NK-92 treated with Interleukin-12 subunit alpha and Interleukin-12 subunit beta, amount 100 ng/mL, for 24 hours (cell line): ENCODE measurements around the gene WNT8B.

Experiments used
- DNase-seq: peaks from one replicate; lab custom pipeline; 2025; lab: John Stamatoyannopoulos, UW

The WNT8B gene, protein sequence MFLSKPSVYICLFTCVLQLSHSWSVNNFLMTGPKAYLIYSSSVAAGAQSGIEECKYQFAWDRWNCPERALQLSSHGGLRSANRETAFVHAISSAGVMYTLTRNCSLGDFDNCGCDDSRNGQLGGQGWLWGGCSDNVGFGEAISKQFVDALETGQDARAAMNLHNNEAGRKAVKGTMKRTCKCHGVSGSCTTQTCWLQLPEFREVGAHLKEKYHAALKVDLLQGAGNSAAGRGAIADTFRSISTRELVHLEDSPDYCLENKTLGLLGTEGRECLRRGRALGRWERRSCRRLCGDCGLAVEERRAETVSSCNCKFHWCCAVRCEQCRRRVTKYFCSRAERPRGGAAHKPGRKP

DNA sequence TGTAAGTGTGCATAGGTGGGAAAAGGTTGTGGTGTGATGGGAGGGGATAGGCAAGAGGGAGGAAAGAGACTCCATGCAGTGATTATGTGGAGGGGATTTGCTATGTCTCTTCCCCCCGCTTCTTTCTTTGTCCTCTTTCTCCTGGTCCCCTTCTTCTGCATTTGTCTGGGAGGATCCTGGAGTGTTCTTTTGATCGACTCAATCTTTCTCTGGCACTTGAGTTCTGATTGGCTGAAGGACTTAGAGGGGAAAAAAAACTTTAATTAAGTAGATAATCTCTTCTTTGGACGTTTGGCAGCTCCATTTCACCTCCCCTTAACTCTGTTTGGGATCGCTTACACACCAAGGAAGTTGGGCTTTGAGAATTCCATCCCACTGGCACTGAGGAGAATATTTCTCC lies at the start of gene WNT8B:
WNT8B (plus strand) TSS at position 301 of the 400 bp plus-strand sequence. CDS start 160 bp downstream, outside the sequence.
- no peak for DNase-seq

DNA sequence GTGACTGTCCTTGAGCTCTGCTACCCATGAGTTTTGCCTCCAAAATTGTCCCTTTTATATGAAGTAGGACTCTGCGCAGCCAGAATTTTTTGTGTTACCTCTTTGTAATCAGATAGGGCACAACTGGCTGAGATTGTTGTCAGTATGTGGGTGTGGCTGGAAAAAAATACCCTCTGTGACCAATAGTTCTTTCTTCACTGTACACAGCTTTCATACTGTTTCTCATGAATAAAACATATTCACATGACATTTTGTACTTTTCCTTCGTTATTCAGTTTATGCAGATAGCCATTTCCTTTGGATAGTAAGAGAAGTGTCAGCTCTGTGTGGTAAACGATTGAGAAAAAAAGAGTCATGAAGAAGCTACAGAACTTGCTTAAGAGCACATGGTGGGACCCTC lies 49.6 kb upstream of the WNT8B start:
- no peak for DNase-seq

DNA sequence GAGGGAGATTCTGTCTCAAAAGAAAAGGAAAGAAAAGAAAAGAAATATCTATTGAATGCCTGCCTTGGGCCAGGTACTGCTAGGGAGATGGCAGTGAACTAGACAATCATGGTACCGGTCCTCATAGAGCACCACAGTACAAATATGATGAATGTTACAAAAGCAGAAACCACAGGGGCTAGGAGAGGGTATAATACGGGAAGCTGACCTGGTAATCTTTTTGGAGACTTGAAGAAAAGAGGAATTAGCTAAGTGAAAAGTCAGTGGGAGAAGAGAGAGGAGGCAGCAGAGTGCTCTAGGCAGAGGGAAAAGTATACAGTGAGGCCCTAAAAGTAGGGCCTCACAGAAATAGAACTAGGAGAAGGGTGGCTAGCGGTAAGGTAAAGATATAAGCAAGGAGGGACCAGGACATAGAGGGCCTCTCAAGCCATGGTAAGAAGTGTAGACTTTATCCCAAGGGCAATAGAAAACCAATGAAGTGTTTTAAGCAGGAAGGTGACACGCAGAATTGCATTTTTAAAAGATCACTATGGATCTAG lies 42.8 kb upstream of the WNT8B start:
- DNase-seq = no peak

DNA sequence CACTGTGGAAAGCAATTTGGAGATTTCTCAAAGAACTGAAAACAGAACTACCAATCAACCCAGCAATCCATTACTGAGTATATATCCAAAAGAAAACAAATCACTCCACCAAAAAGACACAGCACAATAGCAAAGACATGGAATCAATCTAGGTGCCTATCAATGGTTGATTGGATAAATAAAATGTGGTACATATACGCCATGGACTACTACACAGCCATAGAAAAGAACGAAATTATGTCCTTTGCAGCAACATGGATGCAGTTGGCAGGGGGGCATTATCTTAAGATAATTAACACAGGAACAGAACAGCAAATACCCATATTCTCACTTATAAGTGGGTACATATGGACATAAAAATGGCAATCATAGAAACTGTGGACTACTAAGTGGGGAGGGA lies 35.4 kb upstream of the WNT8B start:
- no peak for DNase-seq

DNA sequence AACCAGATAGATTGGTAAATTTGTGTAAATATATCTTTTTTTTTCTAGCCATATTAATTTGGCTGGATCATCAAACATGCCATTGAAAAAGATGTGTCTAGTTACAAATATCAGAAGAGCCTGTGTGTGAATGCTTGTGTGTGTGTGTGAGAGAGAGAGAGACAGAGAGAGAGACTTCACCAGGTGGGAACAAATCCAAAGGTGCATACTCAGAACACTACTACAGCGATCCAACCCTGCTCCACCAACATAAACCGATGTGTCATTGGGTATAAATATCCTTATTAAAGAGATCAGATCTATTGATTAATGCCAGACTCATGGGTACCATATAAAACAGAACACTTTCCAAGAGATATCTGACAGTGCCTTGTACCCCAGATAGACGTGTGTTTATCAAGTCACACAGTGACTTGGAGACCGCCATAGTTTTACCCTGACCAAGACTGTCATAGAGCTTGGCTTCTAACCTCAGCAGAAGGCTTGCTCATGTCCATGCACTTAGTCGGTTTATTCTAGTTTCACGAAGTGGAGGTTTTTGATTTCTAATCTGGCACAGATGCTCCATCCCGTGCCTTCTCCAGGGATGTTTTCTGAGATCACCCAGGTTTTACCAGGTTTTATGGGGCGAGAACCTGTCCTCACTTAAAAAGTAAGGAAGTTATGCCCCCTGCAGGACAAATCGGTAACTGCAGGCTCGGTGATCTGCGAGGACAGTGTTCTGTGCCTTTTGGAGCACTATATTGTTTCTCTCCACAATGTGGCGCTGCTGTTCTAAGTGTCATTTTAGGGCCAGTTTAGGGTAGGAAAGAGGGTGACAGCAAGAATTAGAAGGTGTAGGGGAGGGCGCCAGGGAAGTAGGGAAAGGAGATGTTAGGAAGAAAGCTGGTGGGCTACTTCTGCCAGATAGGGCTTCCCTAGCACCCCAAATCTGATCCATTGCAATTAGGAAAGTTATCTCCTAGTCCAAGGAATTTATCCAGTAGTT lies 29.3 kb upstream of the WNT8B start:
- peak; percentile 77 for DNase-seq

DNA sequence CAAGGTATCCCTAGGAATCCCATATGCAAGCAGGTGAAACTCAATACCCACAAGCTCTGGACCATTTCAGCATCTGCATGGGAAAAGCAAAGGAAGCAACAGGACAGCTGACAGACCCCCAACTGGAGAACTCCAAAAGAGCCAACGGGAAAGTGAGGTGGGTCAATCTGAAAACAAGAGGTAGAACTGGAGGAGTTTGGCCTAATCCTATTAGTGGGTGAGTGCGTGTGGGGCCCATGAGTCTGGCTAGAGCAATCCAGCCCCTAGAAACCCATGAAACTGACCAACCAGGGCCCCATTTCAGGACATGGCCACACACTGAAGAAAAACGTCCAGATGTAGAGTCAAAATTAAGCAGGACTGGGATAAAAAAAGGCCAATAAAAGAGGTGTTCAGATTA lies 26.6 kb upstream of the WNT8B start:
- DNase-seq = no peak

DNA sequence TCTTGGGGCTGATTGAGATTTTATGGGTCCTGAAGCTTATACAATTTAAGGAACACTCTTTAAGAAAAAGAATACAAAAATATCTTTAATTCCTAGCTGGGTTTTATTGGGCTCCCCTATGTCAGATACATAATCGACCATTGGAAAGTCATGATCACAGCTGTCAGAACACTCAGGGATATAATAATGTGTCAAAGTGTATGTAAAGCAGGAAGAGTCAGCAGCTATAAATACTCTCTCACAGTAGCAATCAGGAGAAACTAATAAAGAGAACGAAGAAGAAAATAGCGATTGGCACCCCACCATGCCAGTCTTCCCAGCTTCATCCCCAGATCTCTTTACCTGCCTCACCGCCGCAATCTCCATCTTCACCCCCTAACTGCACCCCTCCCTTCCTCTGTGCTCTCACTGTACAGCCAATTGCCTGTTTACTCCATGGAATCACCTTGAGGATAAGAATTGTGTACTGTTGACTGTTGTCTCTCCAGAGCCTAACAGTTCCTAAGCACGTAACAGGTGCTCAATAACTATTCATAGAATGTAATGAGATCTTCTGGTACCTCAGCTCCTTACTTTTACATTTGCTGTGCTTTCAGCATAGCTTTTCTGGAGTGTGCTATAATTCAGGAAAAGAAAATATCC lies 24.0 kb upstream of the WNT8B start:
- DNase-seq = no peak

DNA sequence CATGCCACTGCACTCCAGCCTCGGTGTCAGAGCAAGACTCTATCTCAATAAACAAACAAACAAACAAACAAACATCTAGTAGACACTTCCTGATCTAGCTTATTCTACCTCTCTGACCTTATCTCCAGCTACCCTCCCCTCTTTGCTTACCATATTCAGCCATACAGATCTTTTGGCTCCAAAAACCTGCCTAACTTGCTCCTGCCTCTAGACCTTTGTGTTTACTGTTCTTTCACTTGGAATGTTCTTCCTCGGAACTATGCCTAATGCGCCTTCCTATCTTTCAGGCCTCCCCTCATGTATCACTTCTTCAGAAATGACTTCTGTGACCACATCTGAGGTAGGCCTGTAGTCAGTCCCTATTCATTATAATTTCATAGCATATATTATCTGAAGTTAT lies 20.3 kb upstream of the WNT8B start:
- no peak for DNase-seq

DNA sequence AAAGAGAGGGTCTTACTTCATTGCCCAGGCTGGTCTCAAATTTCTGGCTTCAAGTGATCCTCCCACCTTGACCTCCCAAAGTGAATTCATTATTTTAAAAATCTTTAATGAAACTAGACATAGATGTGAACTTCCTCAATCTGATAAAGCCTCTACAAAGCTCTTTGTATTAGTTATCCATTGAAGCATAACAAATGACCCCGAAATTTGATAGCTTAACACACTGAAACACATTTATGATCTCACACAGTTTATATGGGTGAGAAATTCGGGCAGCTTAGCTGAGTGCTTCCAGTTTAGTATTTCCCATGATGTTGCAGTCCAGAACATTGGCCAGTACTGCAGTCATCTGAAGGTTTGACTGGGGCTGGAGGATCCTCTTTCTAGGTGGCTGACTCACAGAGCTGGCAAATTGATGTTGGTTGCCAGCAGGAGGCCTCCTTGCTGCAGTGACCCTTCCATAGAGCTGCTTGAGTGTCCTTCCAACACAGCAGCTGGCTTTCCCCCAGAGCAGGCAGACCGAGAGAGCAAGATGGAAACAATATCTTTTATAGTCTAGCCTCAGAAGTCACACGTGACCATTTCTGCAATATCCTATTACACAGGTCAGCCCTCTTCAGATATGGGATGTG lies 16.6 kb upstream of the WNT8B start:
- DNase-seq = no peak

DNA sequence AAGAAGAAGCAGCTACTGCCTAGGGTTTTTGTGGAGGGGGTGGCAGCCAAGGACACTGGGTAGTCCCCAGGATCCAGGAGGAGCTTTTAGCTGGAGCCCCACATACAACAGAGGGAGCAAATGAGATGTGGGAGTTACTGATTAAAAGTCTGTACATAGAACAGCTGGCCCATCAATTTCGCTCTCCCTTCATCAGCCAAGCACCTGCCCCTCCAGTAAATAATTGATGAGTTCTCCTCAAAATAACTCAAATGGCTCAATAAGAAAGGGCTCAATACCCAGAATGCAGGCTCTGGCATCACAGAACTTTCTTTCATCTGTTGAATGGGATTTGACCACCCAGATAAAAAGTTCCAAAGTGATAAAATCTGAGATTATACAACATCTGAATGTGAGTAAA lies 15.1 kb upstream of the WNT8B start:
- no peak for DNase-seq

DNA sequence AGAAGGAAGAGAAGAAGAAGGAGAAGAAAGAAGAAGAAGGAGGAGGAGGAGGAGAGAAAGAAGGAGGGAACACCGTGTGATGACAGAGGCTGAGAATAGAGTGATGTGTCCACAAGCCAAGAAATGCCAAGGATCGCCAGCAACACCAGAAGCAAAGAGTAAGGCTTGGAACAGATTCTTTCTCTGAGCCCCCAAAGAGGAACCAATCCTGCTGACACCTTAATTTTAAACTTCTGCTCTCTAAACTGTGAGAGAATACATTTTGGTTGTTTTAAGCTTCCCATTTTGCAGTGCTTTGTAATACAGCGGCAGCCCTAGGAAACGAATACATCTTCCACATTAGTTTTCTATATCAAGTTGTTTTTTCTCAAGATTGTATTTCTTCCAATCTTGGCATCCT lies 13.9 kb upstream of the WNT8B start:
- no peak for DNase-seq

DNA sequence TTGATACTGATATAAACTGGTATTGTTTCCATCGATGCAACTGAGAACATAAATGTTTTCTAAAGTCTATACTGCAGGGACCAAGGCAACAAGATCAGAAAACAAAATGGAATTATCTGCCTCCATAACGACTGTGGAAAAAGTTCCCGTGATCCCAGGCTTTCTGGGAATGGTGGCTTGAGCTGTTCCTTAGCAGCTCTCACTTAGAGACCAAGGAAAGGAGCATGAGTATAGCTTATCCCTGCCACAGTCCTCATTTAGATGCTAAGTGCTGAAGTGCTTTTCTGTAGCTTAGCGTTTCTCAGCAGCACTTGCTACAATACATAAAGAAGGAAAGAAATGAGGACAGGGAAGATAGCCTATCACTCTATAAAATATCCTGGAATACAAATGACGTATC lies 5.5 kb downstream of the WNT8B start:
- no peak for DNase-seq

DNA sequence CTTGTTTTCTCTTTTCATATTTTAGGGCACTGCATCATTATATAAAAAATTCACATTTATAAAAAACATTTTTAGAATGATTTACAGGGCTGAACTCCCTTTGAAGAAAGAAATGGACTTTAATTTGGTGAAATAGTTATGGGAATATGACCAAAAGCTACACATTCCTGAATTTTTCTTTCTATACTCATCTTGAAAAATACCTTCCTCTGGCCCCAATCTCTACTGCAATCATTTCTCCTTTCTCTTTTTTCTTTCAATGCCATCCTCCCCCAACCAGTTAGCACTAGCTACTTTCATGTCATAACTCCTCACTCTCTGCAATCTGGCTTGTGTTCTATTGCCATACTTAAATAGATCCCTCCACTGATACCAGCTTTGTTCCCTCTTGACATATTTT lies 6.2 kb downstream of the WNT8B start:
- no peak for DNase-seq

DNA sequence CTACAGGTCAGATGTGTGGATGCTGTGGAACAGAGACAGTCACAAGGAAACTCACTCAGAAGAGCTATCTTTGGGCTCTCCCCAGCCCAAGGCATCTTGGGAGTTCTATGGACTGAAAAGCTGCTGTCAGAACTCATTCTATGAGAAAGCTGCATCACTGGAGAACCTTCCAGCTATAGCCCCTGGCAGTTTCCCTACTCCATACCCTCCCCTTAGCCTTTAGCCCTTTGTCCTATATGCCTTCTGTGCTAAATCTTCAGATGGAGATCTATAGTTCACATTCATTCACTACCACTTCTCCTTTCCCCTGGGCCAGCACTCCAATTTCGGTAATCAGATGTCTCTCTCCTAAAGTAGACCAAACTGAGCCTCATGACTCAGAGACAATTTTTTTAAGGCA lies 6.9 kb downstream of the WNT8B start:
- no peak for DNase-seq

DNA sequence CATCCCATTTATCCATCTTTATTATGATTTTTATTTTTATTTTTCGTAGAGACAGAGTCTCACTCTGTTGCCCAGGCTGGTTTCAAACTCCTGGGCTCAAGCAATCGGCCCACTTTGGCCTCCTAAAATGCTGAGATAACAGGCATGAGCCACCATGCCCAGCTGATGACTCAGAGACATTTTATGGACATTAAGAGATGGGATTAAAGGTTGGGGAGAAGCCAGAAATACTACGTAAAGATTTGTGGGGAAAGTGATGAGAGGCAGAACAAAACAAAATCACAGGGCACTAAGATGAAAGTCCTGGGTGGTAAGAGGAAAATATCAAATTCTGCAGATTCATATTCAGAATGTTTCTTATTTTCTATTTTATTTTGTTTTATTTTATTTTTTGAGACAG lies 7.6 kb downstream of the WNT8B start:
- DNase-seq = no peak

DNA sequence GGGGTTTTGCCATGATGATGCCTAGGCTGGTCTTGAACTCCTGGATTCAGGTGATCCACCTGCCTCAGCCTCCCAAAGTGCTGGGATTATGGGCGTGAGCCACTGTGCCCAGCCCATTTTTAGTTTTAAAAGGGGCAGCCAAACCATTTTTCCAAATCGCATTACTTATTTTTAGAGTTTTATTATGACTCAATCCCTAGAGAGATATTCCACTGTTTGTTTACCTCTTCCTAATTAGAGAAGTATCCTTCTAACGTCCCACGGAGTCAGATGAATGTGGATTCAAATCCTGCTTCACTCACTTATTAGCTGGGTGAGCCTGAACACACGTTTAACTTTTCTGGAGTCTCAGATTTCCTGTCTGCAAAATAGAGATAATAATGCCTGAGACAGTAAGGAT lies 15.2 kb downstream of the WNT8B start:
- no peak for DNase-seq

DNA sequence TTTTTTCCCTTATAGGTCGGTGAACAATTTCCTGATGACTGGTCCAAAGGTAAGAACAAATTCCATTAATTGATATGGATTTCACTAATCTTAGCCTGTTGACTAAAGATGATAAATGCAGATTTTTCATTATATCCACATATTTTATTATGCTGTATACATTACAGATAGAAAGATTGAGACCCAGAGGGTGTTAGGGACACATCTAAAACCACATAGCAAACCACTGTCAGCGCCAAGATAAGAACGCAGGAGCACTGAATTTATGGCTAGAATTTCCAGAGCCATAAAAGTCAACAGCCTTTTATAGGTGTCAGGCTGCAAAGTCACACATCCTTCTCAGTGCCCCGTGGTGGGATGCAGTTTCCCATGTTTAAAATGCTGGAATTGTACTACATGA lies 16.2 kb downstream of the WNT8B start:
- no peak for DNase-seq

DNA sequence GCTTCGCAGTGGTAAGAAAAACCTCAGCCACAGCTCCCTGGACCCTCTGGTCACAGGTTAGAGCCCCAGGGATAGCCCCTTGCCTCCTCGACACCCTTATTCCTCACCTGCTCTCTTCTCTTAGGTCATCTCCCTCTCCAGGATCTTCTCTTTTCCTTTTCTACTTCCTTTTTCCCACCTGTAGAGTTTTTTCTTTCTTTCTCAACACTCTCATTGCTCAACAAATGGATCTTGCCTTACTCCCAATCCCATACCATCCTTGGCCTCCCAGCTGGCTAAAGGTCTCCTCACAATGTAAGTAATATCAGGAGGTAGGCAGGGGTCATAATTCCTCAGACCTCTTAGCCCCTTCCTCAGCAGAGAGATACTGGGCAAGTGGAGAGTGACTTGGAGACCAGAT lies 17.2 kb downstream of the WNT8B start:
- DNase-seq = no peak

DNA sequence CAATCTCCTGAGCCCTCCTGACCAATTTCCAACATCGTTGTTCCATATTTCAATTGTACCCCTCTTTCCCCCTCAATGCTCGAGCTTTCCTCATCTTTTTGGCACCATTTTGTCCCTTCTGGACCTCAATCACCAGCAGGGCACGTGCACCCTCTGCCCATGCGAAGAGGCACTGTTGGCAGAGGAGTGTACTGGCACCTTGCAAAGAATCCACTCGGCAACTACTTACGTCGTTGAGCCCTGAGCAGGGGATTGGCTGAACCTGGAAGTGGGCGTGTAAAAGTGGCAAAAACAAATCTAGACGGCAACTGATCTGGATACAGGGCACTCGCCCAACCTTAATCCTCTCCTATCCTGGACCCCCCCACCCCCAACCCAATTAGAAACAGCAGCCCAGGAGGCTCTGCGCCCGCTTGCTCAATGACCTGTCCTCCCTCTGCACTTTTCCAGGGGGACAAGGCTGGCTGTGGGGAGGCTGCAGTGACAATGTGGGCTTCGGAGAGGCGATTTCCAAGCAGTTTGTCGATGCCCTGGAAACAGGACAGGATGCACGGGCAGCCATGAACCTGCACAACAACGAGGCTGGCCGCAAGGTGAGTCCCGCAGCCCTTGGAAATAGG lies 18.8 kb downstream of the WNT8B start:
- no peak for DNase-seq

DNA sequence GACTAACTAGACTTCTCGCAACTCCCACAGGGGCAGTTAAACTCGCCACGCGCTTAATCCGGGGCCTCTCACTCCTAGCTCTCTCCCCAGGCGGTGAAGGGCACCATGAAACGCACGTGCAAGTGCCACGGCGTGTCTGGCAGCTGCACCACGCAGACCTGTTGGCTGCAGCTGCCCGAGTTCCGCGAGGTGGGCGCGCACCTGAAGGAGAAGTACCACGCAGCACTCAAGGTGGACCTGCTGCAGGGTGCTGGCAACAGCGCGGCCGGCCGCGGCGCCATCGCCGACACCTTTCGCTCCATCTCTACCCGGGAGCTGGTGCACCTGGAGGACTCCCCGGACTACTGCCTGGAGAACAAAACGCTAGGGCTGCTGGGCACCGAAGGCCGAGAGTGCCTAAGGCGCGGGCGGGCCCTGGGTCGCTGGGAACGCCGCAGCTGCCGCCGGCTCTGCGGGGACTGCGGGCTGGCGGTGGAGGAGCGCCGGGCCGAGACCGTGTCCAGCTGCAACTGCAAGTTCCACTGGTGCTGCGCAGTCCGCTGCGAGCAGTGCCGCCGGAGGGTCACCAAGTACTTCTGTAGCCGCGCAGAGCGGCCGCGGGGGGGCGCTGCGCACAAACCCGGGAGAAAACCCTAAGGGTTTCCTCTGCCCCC lies 19.5 kb downstream of the WNT8B start:
- no peak for DNase-seq

DNA sequence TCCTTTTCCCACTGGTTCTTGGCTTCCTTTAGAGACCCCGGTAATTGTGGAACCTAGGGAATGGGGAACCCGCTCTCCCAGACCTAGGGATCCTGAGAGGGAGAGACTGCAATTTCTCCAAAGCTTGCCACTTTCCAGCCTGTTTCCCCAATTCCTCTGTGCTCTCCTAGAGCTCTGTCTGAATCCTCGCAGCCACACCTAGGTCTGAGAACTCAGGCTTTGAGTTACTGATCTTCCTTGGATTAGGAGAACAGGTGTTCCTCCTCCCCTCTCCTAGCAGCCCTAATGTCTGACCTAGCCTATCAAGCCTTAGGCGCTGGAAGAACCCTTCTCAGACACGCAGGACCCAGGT lies 20.0 kb downstream of the WNT8B start:
- no peak for DNase-seq
